ENCODE measurements around the gene CDS1.

- TF ChIP-seq EZH2 (IDR thresholded peaks at IDR 0.05; ENCODE audit: low read depth, unreplicated experiment) = no peak
- no peak for TF ChIP-seq CTCF (conservative IDR thresholded peaks at IDR 0.05; ENCODE audit: low read depth in 2 of 2)
- TF ChIP-seq EZH2phosphoT487 (IDR thresholded peaks at IDR 0.05; ENCODE audit: unreplicated experiment) = no peak
- TF ChIP-seq ZNF114 (CRISPR knock-in tag; IDR thresholded peaks at IDR 0.05) = no peak
Measured at GRCh38 chr4:84680956-84681355, 98.0 kb downstream of the CDS1 start.
